ENCODE data around the gene OTOS. TPM values are rescaled to one million over a fixed set of nuclear protein-coding genes. Genes with fewer than 3 reads are reported as not detected.

The OTOS gene
- total RNA-seq, 1 experiment from 2014 or later, result not detected

GRCh38 chr2:240170354-240170735 lies 29.9 kb upstream of the OTOS start:
- Histone ChIP-seq H3K4me3 (ENCODE audit: low read depth, low read length, poor library complexity, severe bottlenecking) (no peak overlapping the region), H3K27me3 (replicated peaks; ENCODE audit: insufficient read depth, low read depth, low read length, poor library complexity) (peaks cover 37% of the 10 kb centered on the region), H3K36me3 (ENCODE audit: insufficient read depth, low read length, poor library complexity, severe bottlenecking) (no peaks in the 10 kb centered on the region), H3K27ac (ENCODE audit: low read depth, low read length, poor library complexity, severe bottlenecking) (no peak overlapping the region), H3K4me1 (ENCODE audit: insufficient read depth, low read length, poor library complexity, severe bottlenecking) (no peaks in the 10 kb centered on the region), H3K9me3 (ENCODE audit: low read depth, low read length, poor library complexity, severe bottlenecking) (no peaks in the 10 kb centered on the region)
- intact Hi-C loops (cut with micrococcal nuclease; ENCODE audit: unreplicated experiment), result no loop called here
- DNase-seq (ENCODE audit: low spot score), result no peak
- no peak for TF ChIP-seq EZH2 (IDR thresholded peaks at IDR 0.05; ENCODE audit: borderline replicate concordance, low read depth, low read length, poor library complexity, severe bottlenecking)
- no peak for TF ChIP-seq CTCF (conservative IDR thresholded peaks at IDR 0.05; ENCODE audit: low read depth, low read length)
- ChIA-PET POLR2A (ENCODE audit: low non-redundant PET) (no interaction called here), CTCF (interaction anchor here (0.6 kb wide), 1 partner anchor 291 kb away, joined by 3 read pairs; no protein-coding TSS in a partner anchor)
- BruUV-seq (replicated peaks), result no TSS peak

GRCh38 chr2:240169486-240170353 lies 29.3 kb upstream of the OTOS start:
- no peak overlapping the region for H3K27ac ChIP-seq (ENCODE audit: low read depth, low read length, poor library complexity, severe bottlenecking)
- DNase-seq (ENCODE audit: low spot score), result no peak
- H3K4me3 ChIP-seq (ENCODE audit: low read depth, low read length, poor library complexity, severe bottlenecking), result no peak overlapping the region
- no TSS peak for BruUV-seq (replicated peaks)
- no peaks in the 10 kb centered on the region for H3K36me3 ChIP-seq (ENCODE audit: insufficient read depth, low read length, poor library complexity, severe bottlenecking)
- H3K4me1 ChIP-seq (ENCODE audit: insufficient read depth, low read length, poor library complexity, severe bottlenecking), result no peaks in the 10 kb centered on the region
- POLR2A ChIA-PET (ENCODE audit: low non-redundant PET), result no interaction called here
- intact Hi-C loops (cut with micrococcal nuclease; ENCODE audit: unreplicated experiment), result no loop called here
- H3K9me3 ChIP-seq (ENCODE audit: low read depth, low read length, poor library complexity, severe bottlenecking), result no peaks in the 10 kb centered on the region
- peaks cover 30% of the 10 kb centered on the region for H3K27me3 ChIP-seq (replicated peaks; ENCODE audit: insufficient read depth, low read depth, low read length, poor library complexity)
- CTCF ChIA-PET, result interaction anchor here (0.6 kb wide), 1 partner anchor 291 kb away, joined by 3 read pairs; no protein-coding TSS in a partner anchor
- TF ChIP-seq EZH2 (IDR thresholded peaks at IDR 0.05; ENCODE audit: borderline replicate concordance, low read depth, low read length, poor library complexity, severe bottlenecking) (no peak), CTCF (conservative IDR thresholded peaks at IDR 0.05; ENCODE audit: low read depth, low read length) (no peak)

GRCh38 chr2:240168546-240169361 lies 28.3 kb upstream of the OTOS start:
- H3K9me3 ChIP-seq (ENCODE audit: low read depth, low read length, poor library complexity, severe bottlenecking), result no peaks in the 10 kb centered on the region
- H3K4me1 ChIP-seq (ENCODE audit: insufficient read depth, low read length, poor library complexity, severe bottlenecking), result no peaks in the 10 kb centered on the region
- peaks cover 24% of the 10 kb centered on the region for H3K27me3 ChIP-seq (replicated peaks; ENCODE audit: insufficient read depth, low read depth, low read length, poor library complexity)
- POLR2A ChIA-PET (ENCODE audit: low non-redundant PET), result no interaction called here
- no peak overlapping the region for H3K4me3 ChIP-seq (ENCODE audit: low read depth, low read length, poor library complexity, severe bottlenecking)
- DNase-seq (ENCODE audit: low spot score), result no peak
- intact Hi-C loops (cut with micrococcal nuclease; ENCODE audit: unreplicated experiment), result no loop called here
- no peak overlapping the region for H3K27ac ChIP-seq (ENCODE audit: low read depth, low read length, poor library complexity, severe bottlenecking)
- CTCF ChIA-PET, result no interaction called here
- TF ChIP-seq EZH2 (IDR thresholded peaks at IDR 0.05; ENCODE audit: borderline replicate concordance, low read depth, low read length, poor library complexity, severe bottlenecking) (no peak), CTCF (conservative IDR thresholded peaks at IDR 0.05; ENCODE audit: low read depth, low read length) (no peak)
- no TSS peak for BruUV-seq (replicated peaks)
- no peaks in the 10 kb centered on the region for H3K36me3 ChIP-seq (ENCODE audit: insufficient read depth, low read length, poor library complexity, severe bottlenecking)

Data from A673 (cell line).